HT-29 (cell line): ENCODE measurements around the gene RADIL. TPM values are rescaled to one million over a fixed set of nuclear protein-coding genes. Genes with fewer than 3 reads are reported as not detected.
"Not testable (repeated sequence)": the region's sequence is repeated elsewhere in the genome, so short reads cannot be mapped to it uniquely, and the experiment has no call there.

Experiments used
- DNase-seq: peaks from one replicate; pipeline ENCODE4 v3.0.0-alpha.2; 2015; ENCODE audit warnings: low spot score
- total RNA-seq: library from RNA; depleted of rRNA; stranded (reverse); fragments of >200 nt; shearing (Covaris generic); gene quantifications from 2 replicates; pipeline ENCODE4 v1.2.3, GENCODE V29; 2014; rRNA removed

Gene RADIL, protein sequence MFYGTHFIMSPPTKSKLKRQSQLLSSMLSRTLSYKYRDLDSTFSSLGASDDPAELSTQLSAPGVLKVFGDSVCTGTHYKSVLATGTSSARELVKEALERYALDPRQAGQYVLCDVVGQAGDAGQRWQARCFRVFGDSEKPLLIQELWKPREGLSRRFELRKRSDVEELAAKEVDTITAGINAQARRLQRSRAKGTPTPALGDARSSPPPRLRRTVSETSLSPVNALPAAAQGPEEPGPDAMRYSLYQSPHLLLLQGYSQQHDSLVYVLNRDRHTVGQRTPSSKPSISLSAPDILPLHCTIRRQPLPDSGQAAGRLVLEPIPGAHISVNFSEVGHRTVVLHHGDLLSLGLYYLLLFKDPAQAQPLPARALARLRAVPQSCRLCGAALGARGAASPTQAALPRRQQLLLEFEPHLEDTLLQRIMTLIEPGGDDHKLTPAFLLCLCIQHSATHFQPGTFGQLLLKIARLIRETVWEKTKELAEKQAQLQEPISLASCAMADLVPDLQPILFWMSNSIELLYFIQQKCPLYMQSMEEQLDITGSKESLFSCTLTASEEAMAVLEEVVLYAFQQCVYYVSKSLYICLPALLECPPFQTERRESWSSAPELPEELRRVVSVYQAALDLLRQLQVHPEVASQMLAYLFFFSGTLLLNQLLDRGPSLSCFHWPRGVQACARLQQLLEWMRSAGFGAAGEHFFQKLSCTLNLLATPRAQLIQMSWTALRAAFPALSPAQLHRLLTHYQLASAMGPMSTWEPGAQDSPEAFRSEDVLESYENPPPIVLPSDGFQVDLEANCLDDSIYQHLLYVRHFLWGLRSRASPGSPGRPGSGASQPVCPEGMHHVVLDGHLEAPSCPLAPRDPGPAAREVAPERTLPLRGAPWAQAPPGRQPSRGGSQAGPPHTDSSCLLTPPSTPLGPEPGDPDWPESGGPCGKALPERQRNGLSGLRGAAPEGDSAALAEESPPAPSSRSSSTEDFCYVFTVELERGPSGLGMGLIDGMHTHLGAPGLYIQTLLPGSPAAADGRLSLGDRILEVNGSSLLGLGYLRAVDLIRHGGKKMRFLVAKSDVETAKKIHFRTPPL
- total RNA-seq: not detected in 2 replicates

GRCh38 chr7:4883372-4884144, at the start of gene RADIL:
Gene RADIL, minus strand, starts transcription at chr7:4883716. Its CDS starts 5,577 bp downstream, at chr7:4878139.
- DNase-seq: peak; percentile 36

GRCh38 chr7:4931943-4932342, 48.4 kb upstream of the RADIL start:
- DNase-seq: peak; percentile 93

DNA sequence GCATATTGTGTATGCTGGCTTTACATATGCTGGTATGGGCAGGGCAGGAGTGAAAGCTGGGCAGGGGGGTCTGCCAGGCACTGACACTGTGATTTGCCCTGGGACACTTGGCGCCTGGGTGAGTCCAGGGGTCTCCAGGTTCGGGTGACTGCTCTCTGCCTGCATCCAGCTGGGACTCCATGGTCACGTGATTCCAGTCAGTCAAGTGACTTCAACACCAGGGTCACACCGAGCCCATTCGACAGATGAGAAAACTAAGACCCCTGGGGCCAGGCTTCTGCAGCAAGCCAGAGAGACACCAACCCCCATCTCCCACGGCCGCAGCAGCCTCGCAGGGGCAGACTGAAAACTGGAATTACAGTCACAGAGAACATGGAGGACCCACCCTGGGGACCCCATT, 45.5 kb upstream of the RADIL start:
- no peak for DNase-seq

- DNase-seq: no peak
Observed at GRCh38 chr7:4928445-4928844, 44.9 kb upstream of the RADIL start.

DNA sequence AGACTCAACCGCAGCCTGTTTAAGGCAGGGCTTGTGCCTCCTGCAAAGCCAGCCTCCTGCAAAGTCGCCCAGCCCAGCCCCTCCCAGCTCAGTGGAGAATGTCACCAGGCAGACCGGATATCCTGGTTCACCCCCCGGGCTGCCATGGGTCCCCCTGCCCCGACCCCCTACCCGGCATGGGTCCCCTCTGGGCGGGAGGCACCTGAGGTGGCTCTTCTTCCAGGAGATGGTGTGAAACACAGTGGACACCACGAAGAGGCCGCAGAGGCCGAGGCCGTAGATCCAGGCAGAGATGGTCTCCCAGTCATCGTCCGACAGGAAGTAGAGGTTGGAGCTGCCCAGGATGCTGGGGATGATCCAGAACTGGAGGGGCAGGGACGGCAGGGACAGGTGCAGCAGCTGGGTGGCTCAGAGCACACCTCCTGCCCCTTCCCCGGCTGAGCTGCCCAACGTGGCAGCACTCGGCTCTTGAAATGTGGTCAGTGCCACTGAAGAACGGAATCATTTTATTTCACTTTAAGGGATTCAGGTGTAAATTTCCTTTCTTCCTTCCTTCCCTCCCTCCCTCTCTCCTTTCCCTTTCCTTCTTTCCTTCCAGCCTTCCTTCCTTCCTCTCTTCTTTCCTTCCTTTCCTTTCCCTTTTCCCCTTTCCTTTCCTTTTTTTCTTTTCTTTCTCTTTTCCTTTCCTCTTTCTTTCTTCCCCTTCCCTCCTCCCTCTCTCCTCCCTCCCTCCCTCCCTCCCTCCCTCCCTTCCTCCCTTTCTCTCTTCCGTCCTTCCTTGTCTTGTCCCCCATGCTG, 36.7 kb upstream of the RADIL start:
- DNase-seq: no peak

DNA sequence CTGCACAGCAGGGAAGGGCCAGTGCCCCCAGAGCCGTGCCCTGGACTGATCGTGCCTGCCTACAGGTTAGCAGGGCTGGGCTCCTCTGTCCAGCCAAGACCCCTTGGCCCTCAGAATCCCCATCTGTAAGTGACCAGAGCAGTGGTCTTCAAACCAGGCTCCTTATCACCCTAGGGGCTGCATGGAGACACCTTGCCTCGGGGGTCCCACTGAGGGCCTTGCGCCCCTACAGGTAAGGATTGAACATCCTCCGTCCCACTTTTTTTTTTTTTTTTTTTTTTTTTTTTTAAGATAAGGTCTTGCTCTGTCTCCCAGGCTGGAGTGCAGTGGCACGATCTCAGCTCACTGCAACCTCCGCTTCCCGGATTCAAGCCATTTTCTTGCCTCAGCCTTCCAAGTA, 32.6 kb upstream of the RADIL start:
- no peak for DNase-seq

- no peak for DNase-seq
Observed at GRCh38 chr7:4911111-4911828, 27.8 kb upstream of the RADIL start.

DNA sequence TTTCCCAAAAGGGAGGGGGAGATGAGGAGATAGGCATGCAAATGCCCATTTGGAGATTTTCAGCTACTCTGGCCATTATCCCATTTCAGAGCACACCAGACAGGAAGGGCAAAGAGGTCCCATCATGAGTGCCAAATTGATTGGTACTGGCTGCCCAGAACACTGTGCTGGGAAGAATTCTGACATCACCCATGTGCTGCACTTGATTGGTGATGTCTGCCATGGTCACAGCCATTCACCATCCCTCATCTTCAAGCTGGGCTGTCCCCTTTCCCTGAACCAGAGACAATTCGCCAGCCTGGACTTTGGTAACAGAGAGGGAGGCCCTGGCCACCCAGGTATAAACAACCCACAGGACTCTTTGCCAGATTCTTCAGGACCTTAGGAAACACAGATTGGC, 23.2 kb upstream of the RADIL start:
- DNase-seq: no peak

GRCh38 chr7:4905171-4905570, 21.7 kb upstream of the RADIL start:
- no peak for DNase-seq

- no peak for DNase-seq
Observed at GRCh38 chr7:4904346-4904745, 20.8 kb upstream of the RADIL start.

GRCh38 chr7:4895766-4896165, 12.2 kb upstream of the RADIL start:
- no peak for DNase-seq

GRCh38 chr7:4894482-4894881, 11.0 kb upstream of the RADIL start:
- no peak for DNase-seq

GRCh38 chr7:4893929-4894475, 10.5 kb upstream of the RADIL start:
- no peak for DNase-seq

DNA sequence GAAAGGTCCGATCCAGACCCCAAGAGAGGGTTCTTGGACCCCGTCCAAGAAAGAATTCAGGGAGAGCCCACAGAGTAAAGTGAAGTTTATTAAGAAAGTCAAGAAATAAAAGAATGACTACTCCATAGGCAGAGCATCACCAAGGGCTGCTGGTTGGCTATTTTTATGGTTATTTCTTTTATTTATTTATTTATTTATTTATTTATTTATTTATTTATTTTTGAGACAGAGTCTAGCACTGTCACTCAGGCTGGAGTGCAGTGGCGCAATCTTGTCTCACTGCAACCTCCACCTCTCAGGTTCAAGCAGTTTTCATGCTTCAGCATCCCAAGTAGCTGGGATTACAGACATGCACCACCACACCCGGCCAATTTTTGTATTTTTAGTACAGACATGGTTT, 9.7 kb upstream of the RADIL start:
- not testable (repeated sequence) for DNase-seq

- DNase-seq: not testable (repeated sequence)
Observed at GRCh38 chr7:4891522-4891921, 8.0 kb upstream of the RADIL start.

DNA sequence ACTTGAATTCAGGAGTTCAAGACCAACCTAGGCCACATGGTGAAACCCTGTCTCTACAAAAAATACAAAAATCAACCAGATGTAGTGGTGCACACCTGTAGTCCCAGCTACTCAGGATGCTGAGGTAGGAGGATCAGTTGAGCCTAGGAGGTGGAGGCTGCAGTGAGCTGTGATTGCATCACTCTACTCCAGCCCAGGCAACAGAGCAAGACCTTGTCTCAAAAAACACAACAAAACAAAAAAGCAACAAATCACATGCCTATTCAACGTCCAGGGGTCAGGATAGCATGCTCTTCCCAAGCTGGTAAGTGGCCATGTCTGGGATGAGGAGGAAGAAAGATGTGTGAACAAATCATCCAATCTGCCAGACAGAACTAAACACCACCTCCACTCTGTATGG, 6.2 kb upstream of the RADIL start:
- no peak for DNase-seq

DNA sequence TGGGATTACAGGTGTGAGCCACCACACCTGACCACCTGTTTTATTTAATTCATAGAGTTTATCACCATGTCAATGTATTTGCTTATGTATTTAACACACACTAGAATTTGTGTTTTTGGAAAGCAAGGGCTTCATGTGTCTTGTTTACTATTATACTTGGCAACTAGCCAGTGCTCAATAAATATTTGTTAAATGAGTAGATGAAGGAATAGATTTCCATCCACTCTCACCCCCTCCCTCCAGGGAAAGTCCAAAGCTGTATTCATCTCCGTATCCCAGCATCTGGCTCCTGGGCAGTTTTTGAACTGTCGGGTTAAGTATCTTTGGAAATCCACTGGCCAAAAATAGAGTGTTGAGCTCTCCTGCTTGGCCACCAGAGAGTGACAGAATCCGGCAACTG, 4.6 kb upstream of the RADIL start:
- DNase-seq: no peak

DNA sequence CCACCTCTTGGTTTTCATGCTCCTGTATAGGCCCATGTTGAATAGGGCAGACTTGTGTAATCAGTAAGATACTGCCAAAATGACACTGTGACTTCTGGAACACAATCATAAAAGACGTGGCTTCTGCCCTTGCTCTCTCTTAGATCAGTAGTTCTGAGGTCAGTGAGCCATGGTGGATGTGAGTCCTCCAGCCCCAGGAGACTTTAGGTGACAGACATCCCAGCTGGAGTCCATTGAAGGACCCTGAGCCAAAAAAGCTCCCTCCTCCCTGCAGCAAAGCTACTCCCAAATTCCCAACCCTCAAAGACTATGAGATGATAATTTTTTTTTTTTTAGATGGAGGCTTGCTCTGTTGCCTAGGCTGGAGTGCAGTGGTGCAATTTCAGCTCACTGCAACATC, 3.2 kb upstream of the RADIL start:
- DNase-seq: no peak

DNA sequence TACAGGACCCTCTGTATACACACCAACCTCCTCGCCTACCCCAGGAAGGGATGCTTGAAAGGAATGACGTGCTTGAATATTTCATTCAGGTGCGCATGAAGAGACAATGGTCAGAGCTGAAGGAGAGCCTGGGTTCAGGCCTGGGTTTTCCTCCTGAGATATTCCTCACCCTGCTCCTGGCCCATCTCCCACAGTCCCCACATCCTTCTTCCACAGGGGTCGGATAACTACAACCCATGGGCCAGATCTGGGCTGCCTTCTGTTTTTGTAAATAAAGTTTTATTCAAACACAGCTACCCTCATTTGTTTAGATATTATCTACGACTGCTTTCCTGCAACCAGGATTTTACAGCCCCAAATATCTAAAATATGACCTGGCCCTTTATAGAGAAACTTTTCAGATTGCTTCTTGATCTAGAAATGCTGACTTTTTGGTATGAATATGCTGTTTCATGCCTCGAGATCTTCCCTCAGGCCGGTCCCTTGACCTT, 1.8 kb upstream of the RADIL start:
- no peak for DNase-seq
